T47D (cell line): ENCODE data around the gene TAS1R1.
A peak's percentile ranks its signal among the peaks of the same experiment; 100 is the strongest.
"Not testable (repeated sequence)": the region's sequence is repeated elsewhere in the genome, so short reads cannot be mapped to it uniquely, and the experiment has no call there.

Experiments used
- DNase-seq, 2 experiments: peaks; one replicate each; pipeline versions ENCODE4 v3.0.0 to v3.0.0-alpha.2; 2011 to 2012; ENCODE audit warnings: low read depth in 1 of 2, low spot score in 1 of 2
- JUND ChIP-seq: IDR thresholded peaks from 2 replicates; pipeline ENCODE4 v1.6.1; 2012; ENCODE audit warnings: low read depth
- in situ Hi-C: cut with HindIII; loops from 2 replicates; pipeline ENCODE4 v1.10.0; 2016; ENCODE audit warnings: low sequenced_read_pairs, low pct_unique_long_range_greater_than_20kb

The TAS1R1 gene

GRCh38 chr1:6530504-6531160 is 24.5 kb upstream of the TAS1R1 start:
- no peak for DNase-seq
- in situ Hi-C loops = no loop called here
- TF ChIP-seq JUND = no peak

- no peak for TF ChIP-seq JUND
Measured at GRCh38 chr1:6531996-6532395, 23.1 kb upstream of the TAS1R1 start.

GRCh38 chr1:6534248-6534822 is 20.8 kb upstream of the TAS1R1 start:
- no peak for TF ChIP-seq JUND
- in situ Hi-C loops = no loop called here
- no peak for DNase-seq

More at GRCh38 chr1:6531996-6532395, 23.1 kb upstream of the TAS1R1 start:
- in situ Hi-C loops = no loop called here
- DNase-seq = no peak

- no peak for TF ChIP-seq JUND
- no peak for DNase-seq
- in situ Hi-C loops = no loop called here
Measured at GRCh38 chr1:6535214-6535613, 19.9 kb upstream of the TAS1R1 start.

GRCh38 chr1:6536291-6536690 is 18.8 kb upstream of the TAS1R1 start:
- in situ Hi-C loops = no loop called here
- no peak for DNase-seq
- TF ChIP-seq JUND = no peak

GRCh38 chr1:6538956-6539355 is 16.2 kb upstream of the TAS1R1 start:
- in situ Hi-C loops = no loop called here
- DNase-seq = no peak
- TF ChIP-seq JUND = no peak

GRCh38 chr1:6544831-6545230 is 10.3 kb upstream of the TAS1R1 start:
- no peak for TF ChIP-seq JUND
- in situ Hi-C loops = no loop called here
- DNase-seq = no peak

GRCh38 chr1:6545276-6546112 is 9.6 kb upstream of the TAS1R1 start:
- TF ChIP-seq JUND = no peak
- in situ Hi-C loops = no loop called here
- DNase-seq = no peak

GRCh38 chr1:6546326-6546725 is 8.8 kb upstream of the TAS1R1 start:
- no peak for DNase-seq
- no peak for TF ChIP-seq JUND
- in situ Hi-C loops = no loop called here

GRCh38 chr1:6547301-6547700 is 7.8 kb upstream of the TAS1R1 start:
- no peak for TF ChIP-seq JUND
- in situ Hi-C loops = no loop called here
- peak in 1 of 2 experiments; percentile 9 for DNase-seq

GRCh38 chr1:6554031-6554906 is 838 bp upstream of the TAS1R1 start, which contains the start of gene NOL9:
NOL9 (minus strand) TSS chr1:6554513; CDS start chr1:6554502, 11 bp downstream.
- TF ChIP-seq JUND = no peak
- DNase-seq = peak; percentile 76 to 87
- in situ Hi-C loops = no loop called here

- no peak for TF ChIP-seq JUND
- in situ Hi-C loops = no loop called here
- no peak for DNase-seq
Measured at GRCh38 chr1:6557597-6557996, 2.5 kb downstream of the TAS1R1 start.

- DNase-seq, in situ Hi-C loops: not testable (repeated sequence)
Measured at GRCh38 chr1:6559161-6559560, 4.1 kb downstream of the TAS1R1 start.
